Cardiac muscle cell (in vitro differentiated cells and primary cell): ENCODE data around the gene FAM120A. TPM values are rescaled to one million over a fixed set of nuclear protein-coding genes. Genes with fewer than 3 reads are reported as not detected.
A peak's percentile ranks its signal among the peaks of the same experiment; 100 is the strongest.

Experiments used
- DNase-seq, 2 donors: peaks; one replicate each; pipeline versions ENCODE4 v3.0.0 to v3.0.0-alpha.2; 2010 to 2017; ENCODE audit warnings: low read depth in 1 of 2, low spot score in 1 of 2
- H3K27ac ChIP-seq: fragments of 200-600 bp; sonication (generic); 2 replicates; pipeline ENCODE4 v1.5.1; 2016
- H3K27me3 ChIP-seq: fragments of 200-600 bp; sonication (generic); 2 replicates; pipeline ENCODE4 v1.6.0; 2016; ENCODE audit warnings: control low read depth
- H3K36me3 ChIP-seq: fragments of 200-600 bp; sonication (generic); 2 replicates; pipeline ENCODE4 v1.5.1; 2016; ENCODE audit warnings: control low read depth
- H3K4me1 ChIP-seq: fragments of 200-600 bp; sonication (generic); 2 replicates; pipeline ENCODE4 v1.8.1; 2017; ENCODE audit warnings: low read depth, mild to moderate bottlenecking, mixed run types
- H3K4me3 ChIP-seq: fragments of 200-600 bp; sonication (generic); 2 replicates; pipeline ENCODE4 v1.5.1; 2016; ENCODE audit warnings: mild to moderate bottlenecking
- H3K9me3 ChIP-seq: fragments of 200-600 bp; sonication (generic); 2 replicates; pipeline ENCODE4 v1.5.1; 2017; ENCODE audit warnings: low read depth, mild to moderate bottlenecking, control low read depth
- CTCF ChIP-seq: IDR thresholded peaks from 2 replicates; pipeline ENCODE4 v1.5.1; 2012; ENCODE audit warnings: low read depth, mild to moderate bottlenecking, low read length
- polyA plus RNA-seq: library from polyadenylated mRNA; unstranded; fragments of >200 nt; fragmentation: Nextera tagmentation; extraction: Ambion mirVana; gene quantifications from 2 replicates; pipeline ENCODE4 v1.2.1, GENCODE V29; 2016
- total RNA-seq: library from RNA; depleted of rRNA; stranded (reverse); fragments of >200 nt; gene quantifications from 2 replicates; pipeline ENCODE4 v1.2.3, GENCODE V29; 2016

FAM120A gene
- total and polyA plus RNA-seq, 2 experiments from 2014 or later: 12.9 to 39.8 TPM

GRCh38 chr9:93466416-93467061, 15.1 kb downstream of the FAM120A start:
- H3K9me3 ChIP-seq: no peaks in the 10 kb centered on the region
- H3K36me3 ChIP-seq: no peaks in the 10 kb centered on the region
- no peak overlapping the region for H3K4me3 ChIP-seq
- H3K4me1 ChIP-seq: peaks cover 19% of the 10 kb centered on the region
- H3K27ac ChIP-seq: no peak overlapping the region
- DNase-seq: no peak
- no peaks in the 10 kb centered on the region for H3K27me3 ChIP-seq
- TF ChIP-seq CTCF: no peak

GRCh38 chr9:93467062-93467416, 15.6 kb downstream of the FAM120A start:
- DNase-seq: no peak
- Histone ChIP-seq H3K27me3 (no peaks in the 10 kb centered on the region), H3K27ac (no peak overlapping the region), H3K36me3 (no peaks in the 10 kb centered on the region), H3K4me3 (no peak overlapping the region), H3K9me3 (no peaks in the 10 kb centered on the region), H3K4me1 (peaks cover 19% of the 10 kb centered on the region)
- no peak for TF ChIP-seq CTCF

GRCh38 chr9:93467462-93467861, 16.0 kb downstream of the FAM120A start:
- H3K4me1 ChIP-seq: peaks cover 19% of the 10 kb centered on the region
- no peak overlapping the region for H3K4me3 ChIP-seq
- H3K27me3 ChIP-seq: no peaks in the 10 kb centered on the region
- no peak for TF ChIP-seq CTCF
- H3K36me3 ChIP-seq: no peaks in the 10 kb centered on the region
- no peaks in the 10 kb centered on the region for H3K9me3 ChIP-seq
- H3K27ac ChIP-seq: no peak overlapping the region
- DNase-seq: no peak

GRCh38 chr9:93468763-93469456, 17.4 kb downstream of the FAM120A start:
- no peaks in the 10 kb centered on the region for H3K36me3 ChIP-seq
- TF ChIP-seq CTCF: no peak
- H3K4me3 ChIP-seq: no peak overlapping the region
- H3K4me1 ChIP-seq: peaks cover 19% of the 10 kb centered on the region
- H3K9me3 ChIP-seq: no peaks in the 10 kb centered on the region
- H3K27me3 ChIP-seq: no peaks in the 10 kb centered on the region
- DNase-seq: peak; percentile 41 to 66
- peak overlapping the region; percentile 27 for H3K27ac ChIP-seq

GRCh38 chr9:93470391-93470790, 18.9 kb downstream of the FAM120A start:
- Histone ChIP-seq H3K4me3 (no peak overlapping the region), H3K27me3 (no peaks in the 10 kb centered on the region), H3K36me3 (no peaks in the 10 kb centered on the region), H3K9me3 (no peaks in the 10 kb centered on the region), H3K4me1 (peaks cover 19% of the 10 kb centered on the region), H3K27ac (no peak overlapping the region)
- no peak for TF ChIP-seq CTCF
- no peak for DNase-seq
